ENCODE data around the gene PLCB4. TPM values are rescaled to one million over a fixed set of nuclear protein-coding genes. Genes with fewer than 3 reads are reported as not detected.

PLCB4 gene
- total RNA-seq, 1 donor from 2014 or later = 6.6 TPM

DNA sequence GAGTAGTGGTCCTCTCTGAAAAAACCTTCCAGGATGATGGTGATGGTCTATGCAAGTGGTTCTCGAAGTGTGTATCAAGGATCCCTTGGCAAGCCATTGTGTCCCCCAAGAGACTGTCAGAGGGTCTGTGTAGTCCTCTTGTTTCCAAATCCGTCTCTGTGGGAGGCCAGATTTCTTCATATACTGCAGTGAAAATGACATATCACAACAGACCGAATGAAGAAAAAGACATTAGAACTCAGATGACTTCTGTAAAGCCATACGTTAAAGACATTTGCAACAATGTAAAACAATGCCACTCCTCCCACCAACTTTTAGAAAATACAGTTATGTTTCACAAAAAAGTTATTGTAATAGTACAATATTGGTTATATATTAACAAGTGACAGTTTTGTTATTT lies 418.3 kb downstream of the PLCB4 start:
- no peaks in the 10 kb centered on the region for H3K36me3 ChIP-seq
- no peaks in the 10 kb centered on the region for H3K9me3 ChIP-seq
- TF ChIP-seq, protein P1, sequence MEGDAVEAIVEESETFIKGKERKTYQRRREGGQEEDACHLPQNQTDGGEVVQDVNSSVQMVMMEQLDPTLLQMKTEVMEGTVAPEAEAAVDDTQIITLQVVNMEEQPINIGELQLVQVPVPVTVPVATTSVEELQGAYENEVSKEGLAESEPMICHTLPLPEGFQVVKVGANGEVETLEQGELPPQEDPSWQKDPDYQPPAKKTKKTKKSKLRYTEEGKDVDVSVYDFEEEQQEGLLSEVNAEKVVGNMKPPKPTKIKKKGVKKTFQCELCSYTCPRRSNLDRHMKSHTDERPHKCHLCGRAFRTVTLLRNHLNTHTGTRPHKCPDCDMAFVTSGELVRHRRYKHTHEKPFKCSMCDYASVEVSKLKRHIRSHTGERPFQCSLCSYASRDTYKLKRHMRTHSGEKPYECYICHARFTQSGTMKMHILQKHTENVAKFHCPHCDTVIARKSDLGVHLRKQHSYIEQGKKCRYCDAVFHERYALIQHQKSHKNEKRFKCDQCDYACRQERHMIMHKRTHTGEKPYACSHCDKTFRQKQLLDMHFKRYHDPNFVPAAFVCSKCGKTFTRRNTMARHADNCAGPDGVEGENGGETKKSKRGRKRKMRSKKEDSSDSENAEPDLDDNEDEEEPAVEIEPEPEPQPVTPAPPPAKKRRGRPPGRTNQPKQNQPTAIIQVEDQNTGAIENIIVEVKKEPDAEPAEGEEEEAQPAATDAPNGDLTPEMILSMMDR (IDR thresholded peaks at IDR 0.05) = no peak
- no peaks in the 10 kb centered on the region for H3K4me1 ChIP-seq
- H3K27me3 ChIP-seq (ENCODE audit: low read depth) = no peaks in the 10 kb centered on the region
- no peak for ATAC-seq
- intact Hi-C loops (cut with DNase I) = no loop called here
- H3K4me3 ChIP-seq = no peak overlapping the region
- no peak overlapping the region for H3K27ac ChIP-seq
- DNase-seq = no peak

DNA sequence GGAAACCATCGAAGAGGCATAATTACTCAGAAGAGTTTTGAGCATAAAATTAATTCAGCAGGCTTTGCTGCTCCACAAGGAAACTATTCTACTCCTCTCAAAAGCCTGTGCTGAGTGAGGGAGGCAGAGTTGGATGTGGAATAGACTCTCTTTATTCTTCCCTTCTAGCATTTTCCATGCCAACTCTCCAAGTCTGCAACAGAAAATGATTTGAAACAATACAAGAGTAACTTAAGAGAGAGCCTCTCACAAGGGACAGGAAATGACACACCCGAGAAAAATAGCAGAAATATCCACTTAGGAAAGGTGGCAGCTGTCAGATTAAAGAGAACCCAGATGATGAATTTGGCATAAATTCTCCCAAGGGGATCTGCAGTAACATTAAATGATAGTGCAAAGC lies 419.2 kb downstream of the PLCB4 start:
- no peaks in the 10 kb centered on the region for H3K36me3 ChIP-seq
- ATAC-seq = no peak
- intact Hi-C loops (cut with DNase I) = no loop called here
- H3K4me3 ChIP-seq = no peak overlapping the region
- no peak overlapping the region for H3K27ac ChIP-seq
- H3K9me3 ChIP-seq = no peaks in the 10 kb centered on the region
- H3K27me3 ChIP-seq (ENCODE audit: low read depth) = no peaks in the 10 kb centered on the region
- DNase-seq = no peak
- TF ChIP-seq, protein P1 (IDR thresholded peaks at IDR 0.05) = no peak
- no peaks in the 10 kb centered on the region for H3K4me1 ChIP-seq

DNA sequence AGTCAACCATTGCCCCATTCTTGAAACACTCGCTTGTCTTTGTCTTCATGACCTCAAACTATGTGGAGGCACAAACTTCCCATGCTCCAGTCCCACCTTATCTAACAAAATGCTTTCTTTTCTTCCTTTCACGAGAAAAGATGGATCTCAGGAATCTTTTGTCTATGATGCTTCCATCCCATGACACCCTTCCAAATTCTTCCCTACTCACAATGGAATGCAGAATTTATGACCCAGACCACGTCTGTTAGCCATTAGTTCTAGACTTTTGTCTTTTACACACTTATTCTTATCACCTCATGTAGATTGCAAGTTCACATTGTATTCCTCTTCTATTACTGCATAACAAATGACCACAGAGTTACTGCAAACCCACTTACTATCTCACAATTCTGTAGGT lies 421.3 kb downstream of the PLCB4 start:
- no peak for DNase-seq
- ATAC-seq = no peak

DNA sequence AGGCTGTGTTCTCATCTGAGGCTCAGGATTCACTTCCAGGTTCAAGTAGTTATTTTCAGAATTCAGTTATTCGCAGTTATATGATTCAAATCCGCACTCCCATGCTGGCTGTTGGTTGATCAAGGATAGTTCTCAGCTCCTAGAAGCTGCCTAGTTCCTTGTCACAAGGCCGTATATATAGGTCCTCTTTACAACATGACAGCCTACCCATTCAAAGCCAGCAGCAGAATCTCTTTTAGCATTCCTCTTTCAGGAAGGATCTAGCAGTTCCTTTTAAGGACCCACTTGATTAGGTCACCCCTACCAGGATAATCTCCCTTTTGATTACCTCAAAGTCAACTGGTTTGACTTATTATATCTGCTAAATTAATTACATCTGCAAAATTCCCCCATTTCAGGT lies 421.7 kb downstream of the PLCB4 start:
- TF ChIP-seq, protein P1 (IDR thresholded peaks at IDR 0.05) = no peak
- no peaks in the 10 kb centered on the region for H3K4me1 ChIP-seq
- no peak overlapping the region for H3K4me3 ChIP-seq
- H3K9me3 ChIP-seq = no peaks in the 10 kb centered on the region
- no peaks in the 10 kb centered on the region for H3K27me3 ChIP-seq (ENCODE audit: low read depth)
- ATAC-seq = no peak
- H3K36me3 ChIP-seq = no peaks in the 10 kb centered on the region
- DNase-seq = no peak
- H3K27ac ChIP-seq = no peak overlapping the region
- intact Hi-C loops (cut with DNase I) = no loop called here

More for the DNA sequence above, 421.3 kb downstream of the PLCB4 start:
- Histone ChIP-seq H3K36me3 (no peaks in the 10 kb centered on the region), H3K27ac (no peak overlapping the region), H3K4me3 (no peak overlapping the region), H3K9me3 (no peaks in the 10 kb centered on the region), H3K4me1 (no peaks in the 10 kb centered on the region), H3K27me3 (ENCODE audit: low read depth) (no peaks in the 10 kb centered on the region)
- intact Hi-C loops (cut with DNase I) = no loop called here
- TF ChIP-seq, protein P1 (IDR thresholded peaks at IDR 0.05) = no peak

DNA sequence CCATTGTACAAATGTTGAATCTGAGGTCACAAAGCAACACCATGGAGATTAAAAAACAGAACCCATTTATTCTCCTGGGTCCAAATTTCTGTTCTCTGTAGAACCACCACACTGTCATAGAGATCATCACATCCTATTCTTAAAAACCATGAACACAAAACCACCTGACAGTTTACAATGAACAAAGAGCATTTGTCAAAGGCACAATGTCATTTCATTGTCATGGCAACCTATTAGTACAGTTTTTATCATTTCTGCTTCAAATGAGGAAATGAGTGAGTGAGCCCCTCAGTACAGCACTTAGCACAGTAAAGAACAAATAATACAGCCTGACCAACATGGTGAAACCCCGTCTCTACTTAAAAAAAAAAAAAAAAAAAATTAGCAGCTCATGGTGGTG lies 422.4 kb downstream of the PLCB4 start:
- TF ChIP-seq, protein P1 (IDR thresholded peaks at IDR 0.05) = no peak
- H3K36me3 ChIP-seq = no peaks in the 10 kb centered on the region
- H3K27me3 ChIP-seq (ENCODE audit: low read depth) = no peaks in the 10 kb centered on the region
- H3K4me3 ChIP-seq = no peak overlapping the region
- DNase-seq (no peak), ATAC-seq (no peak)
- no peaks in the 10 kb centered on the region for H3K4me1 ChIP-seq
- no peaks in the 10 kb centered on the region for H3K9me3 ChIP-seq
- intact Hi-C loops (cut with DNase I) = no loop called here
- H3K27ac ChIP-seq = no peak overlapping the region

DNA sequence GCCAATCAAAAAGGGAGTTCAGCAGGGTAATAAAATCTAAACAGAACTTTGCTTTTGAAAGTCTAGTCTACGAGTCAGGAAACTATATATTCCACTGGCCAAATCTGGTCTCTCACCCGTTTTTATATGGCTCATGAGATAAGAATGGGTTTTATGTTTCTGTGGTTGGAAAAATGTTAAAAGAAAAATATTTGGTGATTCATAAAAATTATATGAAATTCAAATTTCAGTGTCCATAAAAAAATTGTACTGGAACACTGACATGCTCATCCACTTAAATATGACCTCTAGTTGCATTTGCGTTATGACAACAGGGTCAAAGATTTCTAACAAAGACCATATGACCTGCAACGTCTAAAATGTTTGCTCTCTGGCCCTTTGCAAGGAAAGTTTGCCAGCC lies 423.2 kb downstream of the PLCB4 start:
- H3K4me3 ChIP-seq = no peak overlapping the region
- intact Hi-C loops (cut with DNase I) = no loop called here
- H3K9me3 ChIP-seq = no peaks in the 10 kb centered on the region
- ATAC-seq = no peak
- H3K27me3 ChIP-seq (ENCODE audit: low read depth) = no peaks in the 10 kb centered on the region
- TF ChIP-seq, protein P1 (IDR thresholded peaks at IDR 0.05) = no peak
- no peak for DNase-seq
- H3K36me3 ChIP-seq = no peaks in the 10 kb centered on the region
- H3K27ac ChIP-seq = no peak overlapping the region
- H3K4me1 ChIP-seq = no peaks in the 10 kb centered on the region

All from lower lobe of right lung (tissue), 2 donors.